Heart left ventricle (tissue), 16 donors: ENCODE data around the gene ZNF512B. TPM values are rescaled to one million over a fixed set of nuclear protein-coding genes. Genes with fewer than 3 reads are reported as not detected.

Experiments used
- ATAC-seq, 4 donors: fragments of 200-7000 bp; cut with Tn5 transposase; one replicate each; pipeline ENCODE4 v1.9.1; 2020 to 2022; ENCODE audit warnings: moderate library complexity in 4 of 4, mild to moderate bottlenecking in 3 of 4, moderate number of reproducible peaks in 1 of 4
- DNase-seq, 5 donors: peaks; one replicate each; pipeline ENCODE4 v3.0.0-alpha.2; 2020
- H3K27ac ChIP-seq, 12 donors: fragments of 200-600 bp; sonication (generic) in 4 of 12; one replicate each; pipeline versions ENCODE4 v1.5.0 to v1.8.0; 2016 to 2022; ENCODE audit warnings: mild to moderate bottlenecking in 2 of 12
- H3K27me3 ChIP-seq, 9 donors: fragments of 200-600 bp; sonication (generic) in 2 of 9; one replicate each; pipeline versions ENCODE4 v1.5.1 to v1.8.0; 2016 to 2022; ENCODE audit warnings: mild to moderate bottlenecking in 3 of 9
- H3K36me3 ChIP-seq, 9 donors: fragments of 200-600 bp; sonication (generic) in 2 of 9; one replicate each; pipeline versions ENCODE4 v1.5.0 to v1.8.0; 2018 to 2022; ENCODE audit warnings: mild to moderate bottlenecking in 2 of 9
- H3K4me1 ChIP-seq, 12 donors: fragments of 200-600 bp; sonication (generic) in 4 of 12; one replicate each; pipeline versions ENCODE4 v1.5.0 to v1.8.0; 2016 to 2022; ENCODE audit warnings: mild to moderate bottlenecking in 3 of 12
- H3K4me3 ChIP-seq, 12 donors: fragments of 200-600 bp; sonication (generic) in 4 of 12; one replicate each; pipeline versions ENCODE4 v1.5.0 to v1.8.0; 2017 to 2022; ENCODE audit warnings: mild to moderate bottlenecking in 9 of 12, moderate library complexity in 4 of 12
- H3K9me3 ChIP-seq, 12 donors: fragments of 200-600 bp; sonication (generic) in 4 of 12; one replicate each; pipeline versions ENCODE4 v1.5.0 to v1.8.0; 2016 to 2022; ENCODE audit warnings: mild to moderate bottlenecking in 1 of 12
- CTCF ChIP-seq, 12 donors: fragments of 200-600 bp; sonication (generic) in 4 of 12; IDR thresholded peaks; one replicate each; pipeline versions ENCODE4 v1.5.0 to v1.8.0; 2018 to 2022; ENCODE audit warnings: antibody characterized with exemption in 12 of 12, mild to moderate bottlenecking in 5 of 12
- POLR2A ChIP-seq, 2 donors: fragments of 450-650 bp; IDR thresholded peaks; one replicate each; pipeline ENCODE4 v1.6.1; 2017; ENCODE audit warnings: antibody characterized with exemption in 2 of 2, mild to moderate bottlenecking in 2 of 2, moderate library complexity in 2 of 2
- WGBS, 4 donors: extraction: QIAGEN DNeasy Blood & Tissue Kit in 2 of 4; methylation state at CpG; one replicate each; pipeline versions ENCODE4 v1.1.5 to v1.1.7; 2013 to 2018; 5-methylcytosine and 5-hydroxymethylcytosine counted together
- intact Hi-C, 10 donors: fragments of 100-400 bp; cut with DNase I; formaldehyde crosslinking; loops; one replicate each; pipeline versions ENCODE4 v1.11.1 to v1.14.2; 2022
- polyA plus RNA-seq, 2 donors: library from polyadenylated mRNA; stranded (reverse); fragments of 200-250 nt; gene quantifications; one replicate each; pipeline ENCODE4 v1.2.3, GENCODE V29; 2013
- total RNA-seq, 9 donors: library from RNA; depleted of rRNA in 2 of 9; stranded (reverse); fragments of >200 nt in 2 of 9; fragmentation: NEBNext Ultra II Directional in 3 of 9; extraction: Animal tissue kit (Norgen Biotek cat#: 25700) in 3 of 9; gene quantifications; one replicate each; pipeline versions ENCODE4 v1.1.0 to v1.2.4, GENCODE V29; 2016 to 2023
- donor health status: ischemic (EF 13 %, LVEDD 7.1; RV severe dilation, severe dysfunction).
- donor health status: healthy with polysubstance abuse.
- donor health status: DM: no; HTN: yes; CAD: no.
- donor health status: DM: no; HTN: no; CAD: no.
- donor health status: ischemic (EF 25% LVEDD 6.9; RV normal size, moderate dysfunction).
- donor health status: ischemic (EF 25% LVEDD 5.7; RV mildly dilated, moderate dysfunction).
- donor health status: healthy.
- donor health status: DM: yes; HTN: yes; CAD: no.
- donor health status: ischemic (EF 35%, LVEDD 5.7; RV mildly dilated, moderate dysfunction).
- donor health status: nonischemic (EF 11% LVEDD 7.7; RV severe dilation, severe dysfunction).
- donor health status: DM: yes; HTN: yes; CAD: no.
- donor health status: PGD.
- donor health status: ischemic (EF 29% LVEDD 5.4; RV normal size, mild dysfunction).
- donor health status: nonischemic (EF 23%, LVEDD 6.1; RV moderate dilation, normal function).

ZNF512B gene
- total and polyA plus RNA-seq, 11 donors, result 7.3 to 15.9 (median 12.0) TPM

- WGBS, 4 donors, result 75 to 88% (median 85%) methylated on average over 10 of the region's 10 CpGs
- no peak for DNase-seq
These were observed 36.8 kb upstream of the ZNF512B start for GRCh38 chr20:64006490-64006889.

GRCh38 chr20:64005394-64005793, 35.7 kb upstream of the ZNF512B start:
- intact Hi-C loops, result loop anchor here in 1 of 10 donors (10.0 kb wide), 1 partner anchor 119 kb away; no protein-coding TSS in a partner anchor
- WGBS, 4 donors, result 76 to 88% (median 82%) methylated on average over 6 of the region's 6 CpGs
- no peak overlapping the region for H3K4me3 ChIP-seq
- DNase-seq (no peak), ATAC-seq (no peak)
- peaks cover 0 to 4% (median 0%) of the 10 kb centered on the region in 12 donors for H3K9me3 ChIP-seq
- H3K27me3 ChIP-seq, result no peaks in the 10 kb centered on the region
- peak overlapping the region in 1 of 12 donors; percentile 14 for H3K27ac ChIP-seq
- H3K4me1 ChIP-seq, result peaks cover 0 to 19% (median 0%) of the 10 kb centered on the region in 12 donors
- no peak for TF ChIP-seq POLR2A (IDR thresholded peaks at IDR 0.05)
- H3K36me3 ChIP-seq, result peaks cover 0 to 97% (median 89%) of the 10 kb centered on the region in 9 donors

More at GRCh38 chr20:64006490-64006889, 36.8 kb upstream of the ZNF512B start:
- intact Hi-C loops, result loop anchor here in 1 of 10 donors (10.0 kb wide), 1 partner anchor 118 kb away; no protein-coding TSS in a partner anchor
- Histone ChIP-seq H3K27ac (no peak overlapping the region), H3K36me3 (peaks cover 3 to 97% (median 89%) of the 10 kb centered on the region in 9 donors), H3K9me3 (peaks cover 0 to 4% (median 0%) of the 10 kb centered on the region in 12 donors), H3K27me3 (no peaks in the 10 kb centered on the region), H3K4me3 (no peak overlapping the region), H3K4me1 (peaks cover 0 to 19% (median 0%) of the 10 kb centered on the region in 12 donors)
- no peak for TF ChIP-seq CTCF (IDR thresholded peaks at IDR 0.05)
- no peak for TF ChIP-seq POLR2A (IDR thresholded peaks at IDR 0.05)
- no peak for ATAC-seq

- Histone ChIP-seq H3K27me3 (no peaks in the 10 kb centered on the region), H3K9me3 (peaks cover 0 to 4% (median 0%) of the 10 kb centered on the region in 12 donors), H3K36me3 (peaks cover 0 to 97% (median 90%) of the 10 kb centered on the region in 9 donors), H3K4me1 (peaks cover 0 to 19% (median 0%) of the 10 kb centered on the region in 12 donors), H3K27ac (peak overlapping the region in 1 of 12 donors; percentile 14), H3K4me3 (no peak overlapping the region)
- intact Hi-C loops, result loop anchor here in 1 of 10 donors (10.0 kb wide), 1 partner anchor 121 kb away; no protein-coding TSS in a partner anchor
- no peak for TF ChIP-seq CTCF (IDR thresholded peaks at IDR 0.05)
- no peak for TF ChIP-seq POLR2A (IDR thresholded peaks at IDR 0.05)
- no peak for DNase-seq
- WGBS, 4 donors, result 66 to 86% (median 80%) methylated on average over 5 to 7 of the region's 7 CpGs
- no peak for ATAC-seq
These were observed 34.4 kb upstream of the ZNF512B start for GRCh38 chr20:64003960-64004725.

- Histone ChIP-seq H3K36me3 (peaks cover 0 to 100% (median 99%) of the 10 kb centered on the region in 9 donors), H3K27me3 (no peaks in the 10 kb centered on the region), H3K27ac (no peak overlapping the region), H3K9me3 (no peaks in the 10 kb centered on the region), H3K4me3 (no peak overlapping the region), H3K4me1 (peaks cover 0 to 21% (median 0%) of the 10 kb centered on the region in 12 donors)
- TF ChIP-seq CTCF (IDR thresholded peaks at IDR 0.05), result no peak
- TF ChIP-seq POLR2A (IDR thresholded peaks at IDR 0.05), result no peak
- intact Hi-C loops, result loop anchor here in 1 of 10 donors (10.0 kb wide), 1 partner anchor 123 kb away; no protein-coding TSS in a partner anchor
- DNase-seq (no peak), ATAC-seq (no peak)
- 64 to 75% (median 72%) methylated on average over 11 of the region's 11 CpGs for WGBS, 4 donors
These were observed 31.9 kb upstream of the ZNF512B start for GRCh38 chr20:64001607-64002011.
